ENCODE measurements around the gene HCFC1R1. TPM values are rescaled to one million over a fixed set of nuclear protein-coding genes. Genes with fewer than 3 reads are reported as not detected.
A peak's percentile ranks its signal among the peaks of the same experiment; 100 is the strongest.

HCFC1R1 gene, protein sequence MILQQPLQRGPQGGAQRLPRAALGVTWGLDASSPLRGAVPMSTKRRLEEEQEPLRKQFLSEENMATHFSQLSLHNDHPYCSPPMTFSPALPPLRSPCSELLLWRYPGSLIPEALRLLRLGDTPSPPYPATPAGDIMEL
- polyA plus RNA-seq: 19.0 and 23.7 TPM in 2 replicates
- polyA minus RNA-seq: 6.3 and 7.1 TPM in 2 replicates

- Histone ChIP-seq H3F3A (ENCODE audit: insufficient read depth, low read length, poor library complexity, severe bottlenecking) (no peaks in the 10 kb centered on the region), H3K9me3 (ENCODE audit: low read length) (no peaks in the 10 kb centered on the region), H3K36me3 (ENCODE audit: insufficient read depth, low read length) (no peaks in the 10 kb centered on the region), H3K9me2 (ENCODE audit: insufficient read depth, low read length) (no peaks in the 10 kb centered on the region), H4K20me1 (ENCODE audit: insufficient read depth) (no peaks in the 10 kb centered on the region), H3K9ac (ENCODE audit: low read length) (peak within 1 kb of the TSS; percentile 83), H3K79me2 (replicated peaks; ENCODE audit: insufficient read depth, low read length) (no peaks in the 10 kb centered on the region), H3K27ac (ENCODE audit: low read length) (peak within 1 kb of the TSS; percentile 76), H3K4me3 (ENCODE audit: low read length) (peak within 1 kb of the TSS; percentile 82), H2AFZ (ENCODE audit: low read depth, low read length) (peak within 1 kb of the TSS; percentile 87), H3K27me3 (ENCODE audit: insufficient read depth, low read depth, low read length) (peaks cover 19% of the 10 kb centered on the region), H3K4me2 (ENCODE audit: low read length) (peak within 1 kb of the TSS; percentile 71)
- TF ChIP-seq, protein P1, sequence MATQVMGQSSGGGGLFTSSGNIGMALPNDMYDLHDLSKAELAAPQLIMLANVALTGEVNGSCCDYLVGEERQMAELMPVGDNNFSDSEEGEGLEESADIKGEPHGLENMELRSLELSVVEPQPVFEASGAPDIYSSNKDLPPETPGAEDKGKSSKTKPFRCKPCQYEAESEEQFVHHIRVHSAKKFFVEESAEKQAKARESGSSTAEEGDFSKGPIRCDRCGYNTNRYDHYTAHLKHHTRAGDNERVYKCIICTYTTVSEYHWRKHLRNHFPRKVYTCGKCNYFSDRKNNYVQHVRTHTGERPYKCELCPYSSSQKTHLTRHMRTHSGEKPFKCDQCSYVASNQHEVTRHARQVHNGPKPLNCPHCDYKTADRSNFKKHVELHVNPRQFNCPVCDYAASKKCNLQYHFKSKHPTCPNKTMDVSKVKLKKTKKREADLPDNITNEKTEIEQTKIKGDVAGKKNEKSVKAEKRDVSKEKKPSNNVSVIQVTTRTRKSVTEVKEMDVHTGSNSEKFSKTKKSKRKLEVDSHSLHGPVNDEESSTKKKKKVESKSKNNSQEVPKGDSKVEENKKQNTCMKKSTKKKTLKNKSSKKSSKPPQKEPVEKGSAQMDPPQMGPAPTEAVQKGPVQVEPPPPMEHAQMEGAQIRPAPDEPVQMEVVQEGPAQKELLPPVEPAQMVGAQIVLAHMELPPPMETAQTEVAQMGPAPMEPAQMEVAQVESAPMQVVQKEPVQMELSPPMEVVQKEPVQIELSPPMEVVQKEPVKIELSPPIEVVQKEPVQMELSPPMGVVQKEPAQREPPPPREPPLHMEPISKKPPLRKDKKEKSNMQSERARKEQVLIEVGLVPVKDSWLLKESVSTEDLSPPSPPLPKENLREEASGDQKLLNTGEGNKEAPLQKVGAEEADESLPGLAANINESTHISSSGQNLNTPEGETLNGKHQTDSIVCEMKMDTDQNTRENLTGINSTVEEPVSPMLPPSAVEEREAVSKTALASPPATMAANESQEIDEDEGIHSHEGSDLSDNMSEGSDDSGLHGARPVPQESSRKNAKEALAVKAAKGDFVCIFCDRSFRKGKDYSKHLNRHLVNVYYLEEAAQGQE (IDR thresholded peaks at IDR 0.05; ENCODE audit: borderline replicate concordance): no peak
- peak; percentile 61 for TF ChIP-seq EP300 (conservative IDR thresholded peaks at IDR 0.05; ENCODE audit: poor library complexity, severe bottlenecking)
- TF ChIP-seq SMC3 (conservative IDR thresholded peaks at IDR 0.05; ENCODE audit: poor library complexity): no peak
- TF ChIP-seq CTCF (IDR thresholded peaks at IDR 0.05; ENCODE audit: poor library complexity, severe bottlenecking): no peak
- TF ChIP-seq RAD21 (conservative IDR thresholded peaks at IDR 0.05): no peak
- TF ChIP-seq TAF1 (IDR thresholded peaks at IDR 0.05; ENCODE audit: low read depth): peak; percentile 55
- no peak for TF ChIP-seq EZH2 (IDR thresholded peaks at IDR 0.05; ENCODE audit: borderline replicate concordance, insufficient read depth, low read length, poor library complexity, severe bottlenecking)
- peak; percentile 94 for TF ChIP-seq MXI1 (conservative IDR thresholded peaks at IDR 0.05; ENCODE audit: poor library complexity, severe bottlenecking)
- TF ChIP-seq POLR2AphosphoS5 (IDR thresholded peaks at IDR 0.05): peak; percentile 65
Measured at GRCh38 chr16:3023669-3024478, at the start of gene HCFC1R1, which contains the start of gene THOC6. HCFC1R1 (minus strand) TSS chr16:3023942; CDS start chr16:3023941, 1 bp downstream. THOC6 (plus strand) TSS chr16:3024035; CDS start chr16:3024327, 292 bp downstream.

GRCh38 chr16:3073448-3073847 is 49.7 kb upstream of the HCFC1R1 start:
- no peak overlapping the region for H3K27ac ChIP-seq (ENCODE audit: low read length)
- H3K9me2 ChIP-seq (ENCODE audit: insufficient read depth, low read length): no peaks in the 10 kb centered on the region
- no peak overlapping the region for H3K4me3 ChIP-seq (ENCODE audit: low read length)
- no peaks in the 10 kb centered on the region for H3K79me2 ChIP-seq (replicated peaks; ENCODE audit: insufficient read depth, low read length)
- H4K20me1 ChIP-seq (ENCODE audit: insufficient read depth): no peaks in the 10 kb centered on the region
- H3K4me2 ChIP-seq (ENCODE audit: low read length): no peak overlapping the region
- TF ChIP-seq, protein P1 (IDR thresholded peaks at IDR 0.05; ENCODE audit: borderline replicate concordance): no peak
- TF ChIP-seq TAF1 (IDR thresholded peaks at IDR 0.05; ENCODE audit: low read depth) (no peak), MXI1 (conservative IDR thresholded peaks at IDR 0.05; ENCODE audit: poor library complexity, severe bottlenecking) (no peak), SMC3 (conservative IDR thresholded peaks at IDR 0.05; ENCODE audit: poor library complexity) (no peak), EZH2 (IDR thresholded peaks at IDR 0.05; ENCODE audit: borderline replicate concordance, insufficient read depth, low read length, poor library complexity, severe bottlenecking) (no peak), RAD21 (conservative IDR thresholded peaks at IDR 0.05) (no peak), POLR2AphosphoS5 (IDR thresholded peaks at IDR 0.05) (no peak), EP300 (conservative IDR thresholded peaks at IDR 0.05; ENCODE audit: poor library complexity, severe bottlenecking) (no peak), CTCF (IDR thresholded peaks at IDR 0.05; ENCODE audit: poor library complexity, severe bottlenecking) (no peak)
- H3K27me3 ChIP-seq (ENCODE audit: insufficient read depth, low read depth, low read length): no peaks in the 10 kb centered on the region
- no peak overlapping the region for H3K9ac ChIP-seq (ENCODE audit: low read length)
- no peaks in the 10 kb centered on the region for H3K36me3 ChIP-seq (ENCODE audit: insufficient read depth, low read length)
- no peak overlapping the region for H2AFZ ChIP-seq (ENCODE audit: low read depth, low read length)
- no peaks in the 10 kb centered on the region for H3K9me3 ChIP-seq (ENCODE audit: low read length)
- no peaks in the 10 kb centered on the region for H3F3A ChIP-seq (ENCODE audit: insufficient read depth, low read length, poor library complexity, severe bottlenecking)
